AG04450 (cell line): Measurements from ENCODE around the gene PER2. TPM values are rescaled to one million over a fixed set of nuclear protein-coding genes. Genes with fewer than 3 reads are reported as not detected.
"Not testable (repeated sequence)": the region's sequence is repeated elsewhere in the genome, so short reads cannot be mapped to it uniquely, and the experiment has no call there.

ENCODE experiments used
- CTCF ChIA-PET: fragments of 300-600, 350-600 bp; formaldehyde crosslinking; extraction: SDS; loops from one replicate; lab custom pipeline; 2022; ENCODE audit warnings: antibody characterized with exemption, inconsistent platforms; lab: Charles Lee
- POLR2A ChIA-PET: fragments of 350-600 bp; formaldehyde crosslinking; extraction: SDS; loops from one replicate; lab custom pipeline; 2021; ENCODE audit warnings: antibody characterized with exemption, inconsistent platforms; lab: Yijun Ruan, JAX
- DNase-seq: peaks from one replicate; pipeline ENCODE4 v3.0.0-alpha.2; 2011; ENCODE audit warnings: low read depth, low spot score
- H3K27ac ChIP-seq: one replicate; pipeline ENCODE4 v1.5.1; 2012; ENCODE audit warnings: low read depth, low read length, control low read depth
- H3K27me3 ChIP-seq: one replicate; pipeline ENCODE4 v1.6.0; 2012; ENCODE audit warnings: low read length; ENCODE audit not compliant: control insufficient read depth, insufficient read depth
- H3K4me3 ChIP-seq: 2 replicates; pipeline ENCODE4 v1.5.1; 2011; ENCODE audit warnings: mild to moderate bottlenecking, low read depth, low read length, control low read depth
- H3K9me3 ChIP-seq: 2 replicates; pipeline ENCODE4 v1.5.1; 2012; ENCODE audit warnings: low read length; ENCODE audit not compliant: control insufficient read depth, insufficient read depth
- polyA minus RNA-seq: library from RNA; depleted of rRNA, polyadenylated mRNA; stranded (reverse); fragments of >200 nt; gene quantifications from 2 replicates; pipeline ENCODE4 v1.2.3, GENCODE V29; 2011; rRNA and poly(A)+ RNA removed
- polyA plus RNA-seq: library from polyadenylated mRNA; depleted of rRNA; stranded (reverse); fragments of >200 nt; gene quantifications from 2 replicates; pipeline ENCODE4 v1.2.3, GENCODE V29; 2011; rRNA removed
- TF ChIP-seq, protein P1 (sequence below): IDR thresholded peaks from 2 replicates; pipeline ENCODE4 v1.5.1; 2011; ENCODE audit warnings: low read depth, low read length, control low read depth, inconsistent platforms

PER2 gene, protein sequence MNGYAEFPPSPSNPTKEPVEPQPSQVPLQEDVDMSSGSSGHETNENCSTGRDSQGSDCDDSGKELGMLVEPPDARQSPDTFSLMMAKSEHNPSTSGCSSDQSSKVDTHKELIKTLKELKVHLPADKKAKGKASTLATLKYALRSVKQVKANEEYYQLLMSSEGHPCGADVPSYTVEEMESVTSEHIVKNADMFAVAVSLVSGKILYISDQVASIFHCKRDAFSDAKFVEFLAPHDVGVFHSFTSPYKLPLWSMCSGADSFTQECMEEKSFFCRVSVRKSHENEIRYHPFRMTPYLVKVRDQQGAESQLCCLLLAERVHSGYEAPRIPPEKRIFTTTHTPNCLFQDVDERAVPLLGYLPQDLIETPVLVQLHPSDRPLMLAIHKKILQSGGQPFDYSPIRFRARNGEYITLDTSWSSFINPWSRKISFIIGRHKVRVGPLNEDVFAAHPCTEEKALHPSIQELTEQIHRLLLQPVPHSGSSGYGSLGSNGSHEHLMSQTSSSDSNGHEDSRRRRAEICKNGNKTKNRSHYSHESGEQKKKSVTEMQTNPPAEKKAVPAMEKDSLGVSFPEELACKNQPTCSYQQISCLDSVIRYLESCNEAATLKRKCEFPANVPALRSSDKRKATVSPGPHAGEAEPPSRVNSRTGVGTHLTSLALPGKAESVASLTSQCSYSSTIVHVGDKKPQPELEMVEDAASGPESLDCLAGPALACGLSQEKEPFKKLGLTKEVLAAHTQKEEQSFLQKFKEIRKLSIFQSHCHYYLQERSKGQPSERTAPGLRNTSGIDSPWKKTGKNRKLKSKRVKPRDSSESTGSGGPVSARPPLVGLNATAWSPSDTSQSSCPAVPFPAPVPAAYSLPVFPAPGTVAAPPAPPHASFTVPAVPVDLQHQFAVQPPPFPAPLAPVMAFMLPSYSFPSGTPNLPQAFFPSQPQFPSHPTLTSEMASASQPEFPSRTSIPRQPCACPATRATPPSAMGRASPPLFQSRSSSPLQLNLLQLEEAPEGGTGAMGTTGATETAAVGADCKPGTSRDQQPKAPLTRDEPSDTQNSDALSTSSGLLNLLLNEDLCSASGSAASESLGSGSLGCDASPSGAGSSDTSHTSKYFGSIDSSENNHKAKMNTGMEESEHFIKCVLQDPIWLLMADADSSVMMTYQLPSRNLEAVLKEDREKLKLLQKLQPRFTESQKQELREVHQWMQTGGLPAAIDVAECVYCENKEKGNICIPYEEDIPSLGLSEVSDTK (N-terminal part only)
- 1.7 and 1.9 TPM in 2 replicates for polyA plus RNA-seq
- polyA minus RNA-seq = 8.0 and 8.9 TPM in 2 replicates

DNA sequence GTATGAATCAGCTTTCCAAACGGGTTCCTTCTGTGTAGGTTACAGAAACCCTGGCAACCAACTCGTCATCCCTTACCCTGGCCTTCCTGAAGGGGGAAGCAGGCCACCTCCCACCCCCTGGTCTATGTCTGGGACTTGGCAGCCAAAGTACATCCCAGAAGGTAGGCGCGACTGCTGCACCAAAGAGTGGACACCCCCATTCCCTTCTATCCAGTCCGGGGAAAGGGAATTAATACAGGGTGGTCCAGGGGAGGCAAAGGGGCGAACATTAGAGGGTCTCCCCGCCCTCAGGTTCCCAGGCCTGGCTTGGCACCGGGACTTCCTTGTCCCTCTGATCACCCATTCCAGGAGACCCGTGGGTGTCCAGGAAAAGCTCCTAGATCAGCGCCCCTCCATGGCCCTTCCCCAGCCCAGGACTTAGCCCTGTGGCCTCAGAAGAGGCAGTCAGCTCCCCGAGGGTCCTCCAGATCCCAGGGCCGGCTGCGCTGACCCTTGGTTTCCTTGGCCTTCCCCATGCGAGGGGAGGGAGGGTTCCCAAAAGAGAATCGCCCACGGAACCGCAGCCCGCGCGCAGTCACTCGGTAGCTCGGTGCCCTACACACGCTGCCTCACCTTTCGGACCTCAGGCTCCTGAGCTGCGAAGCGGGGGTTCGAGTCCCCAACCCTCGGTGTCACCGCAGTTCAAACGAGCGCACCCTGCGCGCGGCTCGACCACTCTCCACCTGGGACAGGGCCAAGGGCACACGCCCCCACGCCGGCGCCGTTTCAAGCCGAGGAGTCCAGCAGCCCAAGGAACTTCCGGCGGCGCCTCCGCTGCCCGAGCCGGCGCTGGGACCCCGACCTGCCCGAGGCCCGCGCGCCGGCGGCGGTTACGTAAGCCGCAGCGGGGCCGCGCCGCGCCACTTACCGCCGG, at the start of gene PER2:
Gene PER2 (minus strand): TSS at position 874 of the 913 bp plus-strand sequence. CDS start 10,674 bp downstream, outside the sequence.
- peak; percentile 53 for DNase-seq
- CTCF ChIA-PET = interaction anchor here (0.9 to 1.0 kb wide), 2 partner anchors 75 to 308 kb away, joined by 3 to 4 read pairs; no protein-coding TSS in a partner anchor
- TF ChIP-seq, protein P1, sequence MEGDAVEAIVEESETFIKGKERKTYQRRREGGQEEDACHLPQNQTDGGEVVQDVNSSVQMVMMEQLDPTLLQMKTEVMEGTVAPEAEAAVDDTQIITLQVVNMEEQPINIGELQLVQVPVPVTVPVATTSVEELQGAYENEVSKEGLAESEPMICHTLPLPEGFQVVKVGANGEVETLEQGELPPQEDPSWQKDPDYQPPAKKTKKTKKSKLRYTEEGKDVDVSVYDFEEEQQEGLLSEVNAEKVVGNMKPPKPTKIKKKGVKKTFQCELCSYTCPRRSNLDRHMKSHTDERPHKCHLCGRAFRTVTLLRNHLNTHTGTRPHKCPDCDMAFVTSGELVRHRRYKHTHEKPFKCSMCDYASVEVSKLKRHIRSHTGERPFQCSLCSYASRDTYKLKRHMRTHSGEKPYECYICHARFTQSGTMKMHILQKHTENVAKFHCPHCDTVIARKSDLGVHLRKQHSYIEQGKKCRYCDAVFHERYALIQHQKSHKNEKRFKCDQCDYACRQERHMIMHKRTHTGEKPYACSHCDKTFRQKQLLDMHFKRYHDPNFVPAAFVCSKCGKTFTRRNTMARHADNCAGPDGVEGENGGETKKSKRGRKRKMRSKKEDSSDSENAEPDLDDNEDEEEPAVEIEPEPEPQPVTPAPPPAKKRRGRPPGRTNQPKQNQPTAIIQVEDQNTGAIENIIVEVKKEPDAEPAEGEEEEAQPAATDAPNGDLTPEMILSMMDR = peak; percentile 38
- Histone ChIP-seq H3K27me3 (no peaks in the 10 kb centered on the region), H3K27ac (peak within 1 kb of the TSS; percentile 93), H3K9me3 (no peaks in the 10 kb centered on the region), H3K4me3 (peak within 1 kb of the TSS; percentile 83)
- POLR2A ChIA-PET = interaction anchor here (0.6 to 1.1 kb wide), 2 partner anchors 503 to 1043 kb away, joined by 3 to 7 read pairs; no protein-coding TSS in a partner anchor

DNA sequence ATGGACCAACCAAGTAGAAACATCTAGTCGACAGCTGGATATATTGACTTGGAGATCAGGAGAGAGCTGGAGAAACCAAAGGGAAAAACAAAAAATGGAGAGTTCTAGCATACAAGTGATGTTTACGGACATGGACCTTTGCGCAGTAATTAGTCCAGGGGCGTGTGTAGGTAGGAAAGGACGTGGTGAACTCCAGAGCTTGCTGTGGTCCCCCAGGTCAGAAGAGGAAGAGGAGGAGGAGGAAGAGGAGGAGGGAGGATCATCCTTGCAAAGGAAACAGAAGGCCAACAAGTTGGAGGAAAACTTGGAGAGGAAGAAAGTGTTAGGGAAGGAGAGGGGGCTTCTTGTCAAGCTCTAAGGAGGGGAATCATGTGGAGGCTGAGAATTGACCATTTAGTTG, 49.4 kb upstream of the PER2 start:
- ChIA-PET CTCF (interaction anchor here (0.7 to 2.1 kb wide), 3 partner anchors 20 to 510 kb away, joined by 3 to 6 read pairs (median 4); partner anchors contain the start of gene TWIST2), POLR2A (no interaction called here)
- TF ChIP-seq, protein P1 = no peak
- H3K4me3 ChIP-seq = no peak overlapping the region
- H3K27ac ChIP-seq = no peak overlapping the region
- H3K9me3 ChIP-seq = no peaks in the 10 kb centered on the region
- DNase-seq = no peak
- H3K27me3 ChIP-seq = no peaks in the 10 kb centered on the region

DNA sequence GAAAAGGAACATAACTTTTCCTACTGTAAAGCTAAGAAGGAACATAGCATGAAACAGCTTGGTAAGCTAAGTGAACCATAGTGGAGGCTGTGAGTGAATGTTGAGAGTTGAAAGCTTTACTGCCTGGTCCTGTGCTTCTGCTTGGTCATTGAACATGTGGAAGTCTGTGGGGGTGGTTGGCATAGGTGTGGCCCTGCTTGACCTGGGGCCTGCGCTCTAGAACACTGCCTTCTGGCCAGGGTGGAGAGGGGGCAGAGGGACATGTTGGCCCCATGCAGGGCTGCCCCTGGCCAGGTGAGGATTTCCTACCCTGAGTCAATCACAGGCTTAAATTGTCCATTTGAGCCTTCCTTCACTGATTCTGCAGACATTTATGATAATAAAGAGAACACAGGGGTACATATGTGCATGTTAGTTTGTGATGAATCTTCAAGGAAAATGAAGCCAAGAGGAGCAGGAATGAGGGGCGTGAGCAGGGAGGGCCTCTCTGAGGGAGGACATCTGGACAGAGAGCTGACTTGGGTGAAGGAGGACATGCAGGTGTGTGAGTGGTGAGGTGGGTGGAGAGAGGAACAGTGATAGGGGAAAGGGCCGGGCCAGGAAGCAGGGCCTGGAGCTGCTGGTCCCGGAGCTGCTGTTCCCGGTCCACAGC, 48.5 kb upstream of the PER2 start:
- H3K4me3 ChIP-seq = no peak overlapping the region
- H3K9me3 ChIP-seq = no peaks in the 10 kb centered on the region
- CTCF ChIA-PET = no interaction called here
- POLR2A ChIA-PET = no interaction called here
- no peak overlapping the region for H3K27ac ChIP-seq
- no peaks in the 10 kb centered on the region for H3K27me3 ChIP-seq
- TF ChIP-seq, protein P1 = no peak
- no peak for DNase-seq

DNA sequence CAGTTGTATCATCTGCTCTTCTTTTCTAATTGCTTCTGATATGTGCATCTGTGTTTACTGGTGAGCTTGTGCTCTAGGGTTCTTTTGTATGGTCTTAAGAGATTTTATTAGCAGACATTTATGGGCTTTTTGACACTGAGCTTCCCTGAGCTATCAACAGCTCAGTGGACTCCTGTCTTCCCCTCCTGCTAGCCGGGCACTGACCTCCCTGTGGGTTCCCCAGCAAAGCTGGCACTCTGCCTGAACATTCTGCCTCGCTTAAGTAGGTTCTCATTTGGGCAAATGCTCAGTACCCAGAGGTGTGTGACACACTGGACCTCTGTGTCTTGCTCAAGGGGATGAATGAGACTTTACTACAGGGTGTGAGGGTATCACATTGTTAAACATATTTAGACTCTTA, 47.7 kb upstream of the PER2 start:
- ChIA-PET CTCF (no interaction called here), POLR2A (no interaction called here)
- Histone ChIP-seq H3K27ac (no peak overlapping the region), H3K9me3 (no peaks in the 10 kb centered on the region), H3K27me3 (no peaks in the 10 kb centered on the region), H3K4me3 (no peak overlapping the region)
- TF ChIP-seq, protein P1 = no peak
- DNase-seq = no peak

DNA sequence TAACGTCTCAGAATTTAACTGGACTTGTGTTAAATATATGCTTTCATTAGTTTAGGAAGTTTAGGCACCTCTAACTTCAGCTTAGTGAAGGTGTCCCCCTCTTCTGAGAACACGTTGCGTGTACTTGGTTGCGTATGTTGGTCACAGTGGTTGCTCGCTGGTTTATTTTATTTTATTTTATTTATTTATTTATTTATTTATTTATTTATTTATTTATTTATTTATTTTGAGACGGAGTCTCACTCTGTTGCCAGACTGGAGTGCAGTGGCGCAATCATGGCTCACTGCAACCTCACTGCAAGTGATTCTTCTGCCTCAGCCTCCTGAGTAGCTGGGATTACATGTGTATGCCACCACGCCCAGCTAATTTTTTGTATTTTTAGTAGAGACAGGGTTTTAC, 47.2 kb upstream of the PER2 start:
- POLR2A ChIA-PET, H3K27ac ChIP-seq, H3K9me3 ChIP-seq, H3K4me3 ChIP-seq, DNase-seq, CTCF ChIA-PET, H3K27me3 ChIP-seq: not testable (repeated sequence)
